HepG2 (cell line): ENCODE results near the gene BEX3. TPM values are rescaled to one million over a fixed set of nuclear protein-coding genes. Genes with fewer than 3 reads are reported as not detected.

ENCODE experiments used
- EHMT2 ChIP-seq: fragments of 200-600 bp; sonication (generic); IDR thresholded peaks from 2 replicates; pipeline ENCODE4 v1.7.0; 2017; ENCODE audit warnings: antibody characterized with exemption, low read depth, low read length, borderline replicate concordance
- MTF1 ChIP-seq: sonication (generic); formaldehyde crosslinking; IDR thresholded peaks from 2 replicates; pipeline ENCODE4 v1.5.0; 2020; ENCODE audit warnings: missing genetic modification reagents
- NFYB ChIP-seq: sonication (generic); formaldehyde crosslinking; IDR thresholded peaks from 2 replicates; pipeline ENCODE4 v1.4.0; 2020; ENCODE audit warnings: missing genetic modification reagents
- SALL1 ChIP-seq: sonication (generic); formaldehyde crosslinking; IDR thresholded peaks from 2 replicates; pipeline ENCODE4 v1.8.0; 2022; ENCODE audit warnings: mild to moderate bottlenecking, missing genetic modification reagents
- ZBTB7B ChIP-seq: sonication (generic); formaldehyde crosslinking; IDR thresholded peaks from 2 replicates; pipeline ENCODE4 v1.4.0; 2020; ENCODE audit warnings: missing genetic modification reagents
- ZFP91 ChIP-seq: sonication (generic); formaldehyde crosslinking; IDR thresholded peaks from 2 replicates; pipeline ENCODE4 v1.9.0; 2022; ENCODE audit warnings: missing genetic modification reagents, mild to moderate bottlenecking, borderline replicate concordance
- ZMYM4 ChIP-seq: sonication (generic); formaldehyde crosslinking; IDR thresholded peaks from 2 replicates; pipeline ENCODE4 v1.8.1; 2023; ENCODE audit warnings: mild to moderate bottlenecking, missing genetic modification reagents
- ZNF574 ChIP-seq: sonication (generic); formaldehyde crosslinking; IDR thresholded peaks from 2 replicates; pipeline ENCODE4 v1.4.0; 2020; ENCODE audit warnings: missing genetic modification reagents
- ZNF687 ChIP-seq: sonication (generic); formaldehyde crosslinking; IDR thresholded peaks from 2 replicates; pipeline ENCODE4 v1.5.1; 2020; ENCODE audit warnings: mild to moderate bottlenecking, missing genetic modification reagents, moderate library complexity
- polyA plus RNA-seq, 8 experiments: library from polyadenylated mRNA; depleted of rRNA in 3 of 8; stranded (reverse) in 7 of 8; unstranded in 1 of 8; fragments of >200 nt; fragmentation: Illumina TruSeq in 4 of 8; extraction: Trizol in 4 of 8; gene quantifications; 2 replicates each; pipeline versions ENCODE4 v1.2.1 to v1.2.3, GENCODE V29; 2011 to 2016; ENCODE audit warnings: low read depth in 4 of 8, missing spikeins in 1 of 8, mixed read lengths in 1 of 8; ENCODE audit not compliant: insufficient read depth in 1 of 8
- total RNA-seq, 5 experiments: library from RNA; depleted of rRNA; stranded (reverse); fragments of >200 nt; fragmentation: Illumina TruSeq; extraction: Trizol; gene quantifications; 2 replicates each; pipeline ENCODE4 v1.2.3, GENCODE V29; 2016; ENCODE audit warnings: low read depth in 1 of 5

Gene BEX3
- total and polyA plus RNA-seq, 2 of the 13 experiments (the other 11 are each of a cell fraction or from before 2014, with no cell fraction given), result 50.9 to 55.8 TPM

GRCh38 chrX:103356130-103356798 lies 20.1 kb upstream of the BEX3 start, which contains the start of gene TCEAL9 (continued):
- TF ChIP-seq ZNF687 (CRISPR knock-in tag), result peak; percentile 32; the same call in 1 of the 2 replicates
- TF ChIP-seq SALL1 (CRISPR knock-in tag), result 0 out of 2 replicates have a peak, but pooled peaks have one; percentile 12
- peak; percentile 38; the same call in 1 of the 2 replicates for TF ChIP-seq ZBTB7B (CRISPR knock-in tag)
- TF ChIP-seq EHMT2, result no peak
- no peak for TF ChIP-seq NFYB
- TF ChIP-seq ZNF574 (CRISPR knock-in tag), result peak; percentile 34; the same call in 1 of the 2 replicates
- peak; percentile 50; the same call in 1 of the 2 replicates for TF ChIP-seq MTF1 (CRISPR knock-in tag)
- 0 out of 2 replicates have a peak, but pooled peaks have one; percentile 13 for TF ChIP-seq ZMYM4 (CRISPR knock-in tag)
- TF ChIP-seq ZFP91 (CRISPR knock-in tag), result no peak
